ENCODE results near the gene C17orf58.
"Not testable (repeated sequence)": the region's sequence is repeated elsewhere in the genome, so short reads cannot be mapped to it uniquely, and the experiment has no call there.

Gene C17orf58

GRCh38 chr17:67996301-67997171 is at the start of gene C17orf58:
C17orf58 (minus strand) TSS chr17:67996469; CDS start chr17:67996198, 271 bp downstream.
- DNase-seq, result peak; percentile 54

- no peak for DNase-seq
Observed at GRCh38 chr17:68036304-68037147, 40.3 kb upstream of the C17orf58 start.

- peak; percentile 97 for DNase-seq
Observed at GRCh38 chr17:68035523-68036303, 39.4 kb upstream of the C17orf58 start, which contains the start of gene KPNA2. KPNA2 (plus strand) TSS chr17:68035735; CDS start chr17:68037133, 1,398 bp downstream.

DNA sequence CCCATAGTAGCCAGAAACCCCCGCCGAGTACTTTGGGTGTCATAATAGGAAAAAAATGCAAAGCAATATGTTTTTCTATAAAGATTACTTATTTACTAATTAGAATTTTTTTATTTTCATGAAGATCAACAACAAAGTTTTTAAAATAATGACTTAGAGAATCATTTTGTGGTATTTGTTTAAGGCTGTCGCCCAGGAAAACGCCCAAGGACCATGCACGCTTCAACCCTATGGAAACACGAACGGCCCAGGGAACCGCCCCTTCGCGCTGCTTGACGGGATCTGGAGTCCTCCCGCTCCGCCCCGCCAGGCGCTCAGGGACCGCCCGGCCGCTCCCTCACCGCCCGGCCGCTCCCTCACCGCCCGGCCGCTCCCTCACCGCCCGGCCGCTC is 38.9 kb upstream of the C17orf58 start:
- no peak for DNase-seq

- DNase-seq, result no peak
Observed at GRCh38 chr17:68034452-68034776, 38.1 kb upstream of the C17orf58 start.

GRCh38 chr17:68033636-68034451 is 37.6 kb upstream of the C17orf58 start:
- no peak for DNase-seq

DNA sequence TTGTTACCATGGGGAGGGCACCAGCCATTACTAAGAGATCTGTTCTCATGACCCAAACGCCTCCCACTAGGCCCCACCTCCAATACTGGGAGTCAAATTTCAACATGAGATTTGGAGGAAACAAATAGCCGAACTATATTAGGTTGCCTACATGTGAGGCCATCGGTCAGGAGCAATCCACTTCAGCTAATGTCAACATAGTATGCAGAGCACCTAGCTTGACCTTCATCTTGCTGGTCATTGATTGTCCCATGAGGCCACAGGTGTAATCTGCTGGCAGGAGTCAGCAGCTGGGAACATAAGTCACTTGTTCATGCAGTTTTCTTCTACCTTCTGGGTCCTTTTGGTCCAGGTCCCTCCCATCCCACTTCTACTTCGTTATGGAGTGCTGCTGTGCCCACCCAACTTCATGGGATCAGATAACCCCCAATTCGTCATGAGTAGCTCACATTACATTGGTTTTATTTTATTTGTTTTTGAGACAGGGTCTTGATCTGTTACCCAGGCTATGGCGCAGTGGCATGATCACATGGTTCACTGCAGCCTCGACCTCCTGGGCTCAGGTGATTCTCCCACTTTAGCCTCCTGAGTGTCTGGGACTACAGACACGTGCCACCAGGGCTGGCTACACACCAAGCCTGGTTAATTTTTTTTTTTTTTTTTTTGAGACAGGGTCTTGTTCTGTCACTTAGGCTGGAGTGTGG is 33.4 kb upstream of the C17orf58 start:
- no peak for DNase-seq

DNA sequence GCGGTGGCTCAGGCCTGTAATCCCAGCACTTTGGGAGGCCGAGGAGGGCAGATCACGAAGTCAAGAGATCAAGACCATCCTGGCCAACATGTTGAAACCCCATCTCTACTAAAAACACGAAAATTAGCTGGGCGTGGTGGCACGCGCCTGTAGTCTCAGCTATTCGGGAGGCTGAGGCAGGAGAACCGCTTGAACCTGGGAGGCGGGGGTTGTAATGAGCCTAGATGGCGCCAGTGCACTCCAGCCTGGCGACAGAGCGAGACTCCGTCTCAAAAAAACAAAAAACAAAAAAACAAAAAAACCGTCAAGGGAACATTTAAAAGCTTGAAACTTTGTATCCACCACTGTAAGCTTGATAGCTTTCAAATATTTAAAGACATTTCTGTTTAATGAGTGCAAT is 26.3 kb upstream of the C17orf58 start:
- not testable (repeated sequence) for DNase-seq

DNA sequence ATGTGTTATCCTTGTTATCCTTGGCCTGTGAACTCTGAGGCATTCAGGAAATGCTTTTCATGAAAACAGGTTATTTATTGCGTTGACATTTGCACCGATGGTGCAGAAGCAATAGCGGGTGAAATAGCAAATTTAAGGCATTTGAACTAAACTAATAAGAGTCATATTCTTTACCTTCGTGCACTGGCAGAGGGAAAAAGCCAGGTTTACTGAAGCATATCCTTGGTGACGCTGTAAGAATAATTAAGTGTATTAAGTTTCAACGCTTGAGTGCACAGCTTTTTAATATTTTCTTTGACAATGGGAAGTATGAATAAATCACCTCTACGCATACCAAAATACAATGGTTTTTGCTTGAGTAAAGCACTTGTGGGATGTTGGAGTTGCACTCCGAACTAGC is 25.7 kb upstream of the C17orf58 start:
- DNase-seq, result no peak

DNA sequence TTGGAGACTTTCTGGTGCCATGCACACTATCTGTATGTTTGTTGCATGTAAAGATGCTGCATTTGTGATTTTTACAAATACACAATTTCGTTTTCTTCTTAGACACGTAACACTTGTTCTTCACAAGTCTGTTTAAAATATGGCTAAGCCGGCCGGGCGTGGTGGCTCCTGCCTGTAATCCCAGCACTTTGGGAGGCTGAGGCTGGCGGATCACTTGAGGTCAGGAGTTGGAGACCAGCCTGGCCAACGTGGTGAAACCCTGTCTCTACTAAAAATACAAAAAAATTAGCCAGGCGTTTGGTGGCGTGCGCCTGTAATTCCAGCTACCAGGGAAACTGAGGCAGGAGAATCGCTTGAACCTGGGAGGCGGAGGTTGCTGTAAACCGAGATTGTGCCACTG is 24.5 kb upstream of the C17orf58 start:
- not testable (repeated sequence) for DNase-seq

DNA sequence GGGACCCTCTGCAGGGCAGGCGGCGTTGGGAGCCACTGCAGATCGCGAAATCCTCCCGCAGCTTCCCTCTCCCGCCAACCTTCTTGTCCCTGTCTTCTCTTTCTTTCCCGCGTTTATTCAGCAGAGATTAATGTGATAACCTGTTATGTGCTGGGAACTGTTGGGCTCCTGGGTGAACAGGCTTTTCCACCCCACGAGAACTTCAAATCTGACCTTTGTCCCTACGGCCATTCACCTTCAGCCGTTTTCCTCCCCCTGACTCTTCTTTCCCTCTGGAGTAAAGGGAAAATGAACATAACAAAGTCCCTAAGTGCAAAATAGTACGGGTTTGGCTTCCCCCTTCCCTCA is 24.1 kb upstream of the C17orf58 start:
- DNase-seq, result no peak

- peak; percentile 98 for DNase-seq
Observed at GRCh38 chr17:68019675-68020408, 23.6 kb upstream of the C17orf58 start.

DNA sequence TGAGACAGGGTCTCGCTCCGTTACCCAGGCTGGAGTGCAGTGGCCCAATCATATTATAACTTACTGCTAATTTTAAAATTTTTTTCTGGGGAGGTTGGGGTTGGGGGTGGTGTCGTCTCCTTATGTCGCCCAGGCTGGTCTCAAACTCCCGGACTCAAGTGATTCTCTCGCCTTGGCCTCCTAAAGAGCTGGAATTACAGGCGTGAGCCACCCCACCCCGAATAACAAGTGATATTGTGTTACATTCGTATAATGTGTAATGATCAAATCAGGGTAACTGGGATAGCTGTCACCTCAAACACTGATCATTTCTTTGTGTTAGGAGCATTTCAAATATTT is 23.0 kb upstream of the C17orf58 start:
- DNase-seq, result no peak

GRCh38 chr17:68018493-68018892 is 22.2 kb upstream of the C17orf58 start:
- not testable (repeated sequence) for DNase-seq

DNA sequence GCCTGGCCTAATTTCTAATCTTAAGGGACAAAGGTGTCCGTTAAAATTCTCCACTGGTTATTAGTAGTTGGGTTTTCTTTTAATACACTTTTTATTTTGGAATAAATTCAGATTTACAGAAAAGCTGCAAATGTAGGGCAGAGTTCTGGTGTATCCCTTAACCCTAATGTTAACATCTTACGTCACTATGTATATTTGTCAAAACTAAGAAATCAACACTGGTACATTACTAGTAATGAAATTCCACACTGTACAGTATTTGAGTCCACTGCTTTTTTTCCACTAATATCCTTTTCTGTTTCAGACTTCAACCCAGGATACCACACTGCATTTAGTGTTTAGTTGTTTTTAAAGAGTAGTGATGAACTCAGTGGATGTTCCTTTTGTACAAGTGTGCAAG is 20.6 kb upstream of the C17orf58 start:
- no peak for DNase-seq

DNA sequence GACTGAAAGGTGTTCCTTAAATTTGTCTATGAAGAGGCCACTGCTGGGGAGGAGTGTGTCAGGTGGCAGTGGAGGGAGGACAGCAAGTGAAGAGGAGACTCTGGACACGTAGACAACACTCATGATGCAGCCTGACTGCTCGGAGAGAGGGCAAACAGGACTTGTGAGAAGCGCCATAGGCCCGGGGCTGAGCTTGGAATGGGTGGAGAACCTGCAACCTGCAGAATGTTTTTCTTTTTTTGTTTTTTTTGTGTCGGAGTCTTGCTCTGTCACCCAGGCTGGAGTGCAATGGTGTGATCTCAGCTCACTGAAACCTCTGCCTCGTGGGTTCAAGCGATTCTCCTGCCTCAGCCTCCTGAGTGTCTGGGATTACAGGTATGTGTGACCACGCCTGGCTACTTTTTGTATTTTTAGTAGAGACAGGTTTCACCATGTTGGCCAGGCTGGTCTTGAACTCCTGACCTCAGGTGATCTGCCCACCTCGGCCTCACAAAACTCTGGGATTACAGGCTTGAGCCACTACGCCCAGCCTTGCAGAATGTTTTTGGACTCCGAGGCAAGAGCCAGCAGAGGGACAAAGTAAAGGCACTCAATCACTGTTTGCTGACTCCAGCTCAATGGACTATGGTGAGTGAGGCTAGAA is 18.9 kb upstream of the C17orf58 start:
- no peak for DNase-seq

GRCh38 chr17:68013385-68013784 is 17.1 kb upstream of the C17orf58 start:
- DNase-seq, result no peak

- DNase-seq, result peak; percentile 57
Observed at GRCh38 chr17:68011199-68011665, 15.0 kb upstream of the C17orf58 start.

DNA sequence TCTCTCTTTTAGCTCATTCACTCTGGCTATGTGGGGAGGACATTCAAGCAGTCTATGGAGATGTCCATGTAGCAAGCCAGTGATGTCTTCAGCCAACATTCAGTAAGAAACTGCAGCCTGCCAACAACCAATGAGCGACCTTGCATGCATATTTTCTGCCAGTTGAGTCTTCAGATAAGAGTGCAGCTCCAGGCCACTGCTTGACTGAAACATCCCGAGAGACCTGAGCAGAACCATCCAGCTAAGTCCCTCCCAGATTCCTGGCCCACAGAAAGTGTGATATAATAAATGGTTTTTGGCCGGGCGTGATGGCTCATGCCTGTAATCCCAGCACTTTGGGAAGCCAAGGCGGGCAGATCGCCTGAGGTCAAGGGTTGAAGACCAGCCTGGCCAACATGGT is 10.5 kb upstream of the C17orf58 start:
- no peak for DNase-seq

DNA sequence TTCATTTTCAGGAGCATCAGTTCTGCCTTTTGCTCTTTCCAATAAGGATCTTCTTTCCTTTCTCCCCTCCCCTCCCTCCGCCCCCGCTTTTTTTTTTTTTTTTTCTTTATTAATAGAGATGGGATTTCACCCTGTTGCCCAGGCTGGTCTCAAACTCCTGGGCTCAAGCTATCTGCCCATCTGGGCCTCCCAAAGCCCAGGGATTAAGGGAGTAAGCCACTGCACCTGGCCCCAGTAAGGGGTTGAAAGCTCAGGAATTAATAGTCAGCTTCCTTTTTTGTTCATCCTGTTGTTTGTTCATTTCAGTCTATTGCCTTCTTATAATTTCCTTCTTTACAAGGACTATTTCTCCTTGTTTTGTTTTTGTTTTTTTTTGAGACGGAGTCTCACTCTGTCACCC is 7.9 kb upstream of the C17orf58 start:
- no peak for DNase-seq

All from activated CD4-positive, alpha-beta T cell treated with anti-CD3 and anti-CD28 coated beads, Interleukin-2, amount 50 U/mL, for 16 hours (primary cell).